A549 (cell line): ENCODE measurements around the gene MUC5B. TPM values are rescaled to one million over a fixed set of nuclear protein-coding genes. Genes with fewer than 3 reads are reported as not detected.

ENCODE experiments used
- ATAC-seq, 2 experiments: fragments of 200-7000 bp in 1 of 2; fragments of >200 bp in 1 of 2; cut with Nextera tagmentation in 1 of 2; cut with Tn5 transposase in 1 of 2; 3 replicates each; pipeline versions ENCODE4 v1.8.0 to v1.9.1; 2018 to 2020; ENCODE audit warnings: mild to moderate bottlenecking in 1 of 2, moderate library complexity in 1 of 2
- CTCF ChIA-PET: fragments of 300-600 bp; sonication (Branson Sonifier 250); formaldehyde crosslinking; extraction: SDS; loops from one replicate; lab custom pipeline; 2021; ENCODE audit warnings: antibody characterized with exemption, inconsistent platforms; lab: Yijun Ruan, JAX
- POLR2A ChIA-PET: fragments of 350-600 bp; formaldehyde crosslinking; extraction: SDS; loops from one replicate; lab custom pipeline; 2021; ENCODE audit warnings: antibody characterized with exemption, inconsistent platforms; lab: Yijun Ruan, JAX
- DNase-seq, 2 experiments: peaks; one replicate each; pipeline versions ENCODE4 v3.0.0 to v3.0.0-alpha.2; 2011 to 2016; ENCODE audit warnings: low read depth in 1 of 2, low spot score in 1 of 2
- FAIRE-seq: peaks from 2 replicates; lab custom pipeline; 2011; peaks lifted over from hg19 to GRCh38; lab: Jason Lieb, UNC
- H3K27ac ChIP-seq, 2 experiments: fragments of >200 bp; sonication (Bioruptor Twin); formaldehyde crosslinking; 3 replicates each; pipeline ENCODE4 v1.5.1; 2016 to 2017
- H3K4me1 ChIP-seq: fragments of >200 bp; sonication (Bioruptor Twin); formaldehyde crosslinking; 3 replicates; pipeline ENCODE4 v1.6.1; 2016
- H3K4me2 ChIP-seq: fragments of >200 bp; sonication (Bioruptor Twin); formaldehyde crosslinking; 3 replicates; pipeline ENCODE4 v1.6.1; 2016
- H3K4me3 ChIP-seq: fragments of >200 bp; sonication (Bioruptor Twin); formaldehyde crosslinking; 3 replicates; pipeline ENCODE4 v1.5.1; 2016
- H3K9me3 ChIP-seq: fragments of >200 bp; sonication (Bioruptor Twin); formaldehyde crosslinking; 3 replicates; pipeline ENCODE4 v1.6.1; 2016
- ATOH8 ChIP-seq: fragments of 250-450 bp; sonication (Bioruptor Pico); IDR thresholded peaks from 2 replicates; pipeline ENCODE4 v1.5.0; 2020; ENCODE audit warnings: low read depth, mild to moderate bottlenecking, moderate library complexity
- CTCF ChIP-seq: fragments of >200 bp; sonication (Bioruptor Twin); formaldehyde crosslinking; IDR thresholded peaks from 3 replicates; pipeline ENCODE4 v1.5.1; 2016
- E2F6 ChIP-seq: IDR thresholded peaks from 2 replicates; pipeline ENCODE4 v1.6.1; 2012; ENCODE audit warnings: low read depth, borderline replicate concordance
- EHF ChIP-seq: fragments of 250-450 bp; sonication (Bioruptor Pico); IDR thresholded peaks from 2 replicates; pipeline ENCODE4 v1.5.0; 2020; ENCODE audit warnings: mild to moderate bottlenecking
- EHMT2 ChIP-seq: fragments of 200-600 bp; sonication (generic); IDR thresholded peaks from 2 replicates; pipeline ENCODE4 v1.6.1; 2016; ENCODE audit warnings: antibody characterized with exemption, low read depth, mild to moderate bottlenecking, moderate library complexity
- ELK1 ChIP-seq: fragments of 150-350 bp; IDR thresholded peaks from 2 replicates; pipeline ENCODE4 v1.6.1; 2014; ENCODE audit warnings: low read depth, mild to moderate bottlenecking, low read length
- FOXS1 ChIP-seq: fragments of 250-450 bp; sonication (Bioruptor Pico); IDR thresholded peaks from 2 replicates; pipeline ENCODE4 v1.5.0; 2020; ENCODE audit warnings: mild to moderate bottlenecking, moderate library complexity
- HEYL ChIP-seq: fragments of 250-450 bp; sonication (Bioruptor Pico); IDR thresholded peaks from 2 replicates; pipeline ENCODE4 v1.8.0; 2021; ENCODE audit warnings: mild to moderate bottlenecking, moderate library complexity
- HMGXB4 ChIP-seq: fragments of 250-450 bp; sonication (Bioruptor Pico); IDR thresholded peaks from 2 replicates; pipeline ENCODE4 v1.5.0; 2021; ENCODE audit warnings: mild to moderate bottlenecking, moderate library complexity, borderline replicate concordance
- KDM1A ChIP-seq: fragments of 200-600 bp; sonication (generic); IDR thresholded peaks from 2 replicates; pipeline ENCODE4 v1.6.1; 2016; ENCODE audit warnings: low read depth, mild to moderate bottlenecking
- KDM5A ChIP-seq: fragments of 200-600 bp; sonication (generic); IDR thresholded peaks from 2 replicates; pipeline ENCODE4 v1.6.1; 2016; ENCODE audit warnings: antibody characterized with exemption, mild to moderate bottlenecking
- PHF8 ChIP-seq: fragments of 200-600 bp; sonication (generic); IDR thresholded peaks from 2 replicates; pipeline ENCODE4 v1.6.1; 2016; ENCODE audit warnings: low read depth, mild to moderate bottlenecking, antibody characterized with exemption, moderate library complexity, borderline replicate concordance
- RFX5 ChIP-seq: fragments of 450-650 bp; IDR thresholded peaks from 2 replicates; pipeline ENCODE4 v1.7.1; 2014; ENCODE audit warnings: antibody characterized with exemption, mild to moderate bottlenecking, moderate library complexity
- SREBF2 ChIP-seq: fragments of 450-650 bp; IDR thresholded peaks from 2 replicates; pipeline ENCODE4 v1.6.1; 2014; ENCODE audit warnings: mild to moderate bottlenecking, moderate library complexity
- ZC3H11A ChIP-seq: fragments of 450-650 bp; IDR thresholded peaks from 2 replicates; pipeline ENCODE4 v1.6.1; 2014; ENCODE audit warnings: antibody characterized with exemption, mild to moderate bottlenecking
- ZFP36 ChIP-seq: fragments of 450-650 bp; IDR thresholded peaks from 2 replicates; pipeline ENCODE4 v1.6.1; 2014; ENCODE audit warnings: borderline replicate concordance; ENCODE audit not compliant: partially characterized antibody
- WGBS: methylation state at CpG from one replicate; pipeline ENCODE4 v1.1.6; 2017; ENCODE audit errors: missing lambda C conversion rate; 5-methylcytosine and 5-hydroxymethylcytosine counted together
- polyA plus RNA-seq, 4 experiments: library from polyadenylated mRNA; depleted of rRNA in 3 of 4; stranded (reverse); fragments of >200 nt; fragmentation: RNase III in 1 of 4; extraction: RNeasy Plus Mini Kit Qiagen cat#74134 plus additional on column Dnase treatment in 1 of 4; gene quantifications; 2 replicates in 3 of 4; 3 replicates in 1 of 4; pipeline ENCODE4 v1.2.3, GENCODE V29; 2011 to 2017

Gene MUC5B
- polyA plus RNA-seq, 2 of the 4 experiments (the other 2 are of a cell fraction): 0.85 to 1.4 TPM

GRCh38 chr11:1226226-1226985 is 3.5 kb downstream of the MUC5B start:
- WGBS: 88% methylated on average over 24 of the region's 41 CpGs

More at GRCh38 chr11:1226226-1226985, 3.5 kb downstream of the MUC5B start:
- ATAC-seq: peak in 1 of 2 experiments; percentile 1; a peak in 2 of 6 replicates
- H3K9me3 ChIP-seq: no peaks in the 10 kb centered on the region
- no peak for DNase-seq
- peak overlapping the region in 1 of 2 experiments; percentile 81; a peak in 3 of 6 replicates for H3K27ac ChIP-seq
- no peak overlapping the region for H3K4me3 ChIP-seq
- peaks cover 37% of the 10 kb centered on the region for H3K4me1 ChIP-seq
- POLR2A ChIA-PET: no interaction called here
- H3K4me2 ChIP-seq: no peak overlapping the region
- CTCF ChIA-PET: interaction anchor here (0.6 to 4.1 kb wide), 8 partner anchors 10 to 290 kb away, joined by 3 to 14 read pairs (median 4); no protein-coding TSS in a partner anchor
- no peak for TF ChIP-seq HEYL
- TF ChIP-seq KDM1A: no peak
- no peak for TF ChIP-seq E2F6
- TF ChIP-seq SREBF2: no peak
- no peak for TF ChIP-seq EHF (CRISPR knock-in tag)
- no peak for TF ChIP-seq RFX5
- TF ChIP-seq EHMT2: no peak
- TF ChIP-seq CTCF: no peak
- no peak for TF ChIP-seq ZC3H11A
- no peak for TF ChIP-seq FOXS1 (CRISPR knock-in tag)
- no peak for TF ChIP-seq PHF8
- TF ChIP-seq ZFP36: no peak
- TF ChIP-seq KDM5A: no peak
- no peak for TF ChIP-seq ELK1
- TF ChIP-seq ATOH8: no peak
- TF ChIP-seq HMGXB4 (CRISPR knock-in tag): no peak
- FAIRE-seq: no peak
